Smooth muscle cell (in vitro differentiated cells): ENCODE results near the gene SF3A2. TPM values are rescaled to one million over a fixed set of nuclear protein-coding genes. Genes with fewer than 3 reads are reported as not detected.
A peak's percentile ranks its signal among the peaks of the same experiment; 100 is the strongest.

Experiments
- DNase-seq: peaks from one replicate; lab custom pipeline; 2025; ENCODE audit not compliant: unreplicated experiment; lab: John Stamatoyannopoulos, UW
- H2AFZ ChIP-seq: fragments of 200-600 bp; sonication (generic); 2 replicates; pipeline ENCODE4 v1.6.0; 2016; ENCODE audit warnings: antibody characterized with exemption, low read depth, mild to moderate bottlenecking
- H3F3A ChIP-seq: fragments of 200-600 bp; sonication (generic); 2 replicates; pipeline ENCODE4 v1.6.0; 2017; ENCODE audit warnings: antibody characterized with exemption, low read depth
- H3K27ac ChIP-seq: fragments of 200-600 bp; sonication (generic); 2 replicates; pipeline ENCODE4 v1.5.1; 2016; ENCODE audit warnings: low read depth, mild to moderate bottlenecking
- H3K27me3 ChIP-seq: fragments of 200-600 bp; sonication (generic); 2 replicates; pipeline ENCODE4 v1.6.1; 2016; ENCODE audit warnings: low read depth, mild to moderate bottlenecking
- H3K36me3 ChIP-seq: fragments of 200-600 bp; sonication (generic); 2 replicates; pipeline ENCODE4 v1.5.1; 2016; ENCODE audit warnings: low read depth
- H3K4me1 ChIP-seq: fragments of 200-600 bp; sonication (generic); 2 replicates; pipeline ENCODE4 v1.5.1; 2016; ENCODE audit warnings: low read depth
- H3K4me2 ChIP-seq: fragments of 200-600 bp; sonication (generic); 2 replicates; pipeline ENCODE4 v1.6.0; 2016; ENCODE audit warnings: mild to moderate bottlenecking
- H3K4me3 ChIP-seq: fragments of 200-600 bp; sonication (generic); 2 replicates; pipeline ENCODE4 v1.5.1; 2016; ENCODE audit warnings: mild to moderate bottlenecking
- H3K79me2 ChIP-seq: fragments of 200-600 bp; sonication (generic); 2 replicates; pipeline ENCODE4 v1.6.0; 2016; ENCODE audit warnings: low read depth, mild to moderate bottlenecking
- H3K9ac ChIP-seq: fragments of 200-600 bp; sonication (generic); 2 replicates; pipeline ENCODE4 v1.6.0; 2016; ENCODE audit warnings: low read depth
- H3K9me3 ChIP-seq: fragments of 200-600 bp; sonication (generic); replicated peaks from 2 replicates; pipeline ENCODE4 v1.5.1; 2016; ENCODE audit warnings: low read depth
- H4K20me1 ChIP-seq: fragments of 200-600 bp; sonication (generic); 2 replicates; pipeline ENCODE4 v1.6.0; 2016; ENCODE audit warnings: low read depth
- WGBS: methylation state at CpG from one replicate; pipeline ENCODE4 v1.1.7; 2016; ENCODE audit warnings: low lambda C conversion rate; 5-methylcytosine and 5-hydroxymethylcytosine counted together
- polyA plus RNA-seq: library from polyadenylated mRNA; unstranded; fragments of >200 nt; fragmentation: Nextera tagmentation; extraction: Ambion mirVana; gene quantifications from 2 replicates; pipeline ENCODE4 v1.2.1, GENCODE V29; 2016
- total RNA-seq: library from RNA; depleted of rRNA; stranded (reverse); fragments of >200 nt; gene quantifications from 2 replicates; pipeline ENCODE4 v1.2.3, GENCODE V29; 2014
- TF ChIP-seq, protein P1 (sequence below): fragments of 200-600 bp; sonication (generic); IDR thresholded peaks from 2 replicates; pipeline ENCODE4 v1.5.1; 2017; ENCODE audit warnings: borderline replicate concordance, mild to moderate bottlenecking, antibody characterized with exemption; ENCODE audit not compliant: insufficient read depth, poor library complexity, severe bottlenecking

The SF3A2 gene
- total and polyA plus RNA-seq, 2 experiments from 2014 or later: 28.5 to 63.0 TPM

DNA sequence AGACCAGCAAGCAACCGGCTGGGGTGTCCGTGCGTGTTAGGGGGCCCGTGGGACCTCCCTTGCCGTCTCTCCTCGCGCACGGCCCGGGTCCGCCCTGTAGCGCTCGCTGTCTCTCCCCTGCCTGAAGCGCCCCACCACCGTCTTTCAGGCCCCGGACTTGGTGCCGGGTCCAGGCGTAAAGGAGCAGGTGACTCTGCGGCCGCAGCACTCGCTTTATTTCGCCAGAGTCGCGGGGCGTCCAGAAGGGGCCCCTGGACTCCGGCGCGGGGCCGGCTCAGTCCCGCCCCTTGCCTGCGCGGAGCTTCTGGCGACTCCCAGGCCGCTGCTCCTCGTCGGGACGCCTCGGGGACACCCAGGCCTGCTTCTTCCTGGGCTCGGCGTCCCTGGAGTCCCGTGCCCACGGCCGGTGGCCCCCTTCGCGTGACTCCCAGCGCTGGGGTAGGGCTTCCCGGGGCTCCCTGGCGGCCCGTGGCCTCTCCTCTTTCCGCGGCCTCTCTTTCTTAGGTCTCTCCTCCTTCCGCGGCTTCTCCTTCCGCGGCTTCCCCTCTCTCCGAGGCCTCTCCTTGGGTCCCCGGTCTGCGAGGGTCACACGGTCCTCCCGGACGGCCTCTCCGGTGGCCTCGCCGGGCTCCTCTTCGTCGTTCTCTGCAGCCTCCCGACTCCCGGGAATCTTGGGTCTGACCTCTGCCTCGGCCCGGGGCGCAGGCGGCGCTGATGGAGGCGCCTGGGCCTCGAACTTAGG lies 15.6 kb downstream of the SF3A2 start:
- Histone ChIP-seq H3K9me3 (no peaks in the 10 kb centered on the region), H3K79me2 (no peaks in the 10 kb centered on the region), H3F3A (no peaks in the 10 kb centered on the region), H3K27ac (no peak overlapping the region), H4K20me1 (peaks cover 31% of the 10 kb centered on the region), H3K9ac (no peak overlapping the region), H3K4me3 (no peak overlapping the region), H3K27me3 (peaks cover 22% of the 10 kb centered on the region), H3K4me2 (no peak overlapping the region), H3K4me1 (peaks cover 7% of the 10 kb centered on the region), H3K36me3 (no peaks in the 10 kb centered on the region), H2AFZ (no peak overlapping the region)
- WGBS: 92% methylated on average over 68 of the region's 74 CpGs
- DNase-seq: no peak
- TF ChIP-seq, protein P1, sequence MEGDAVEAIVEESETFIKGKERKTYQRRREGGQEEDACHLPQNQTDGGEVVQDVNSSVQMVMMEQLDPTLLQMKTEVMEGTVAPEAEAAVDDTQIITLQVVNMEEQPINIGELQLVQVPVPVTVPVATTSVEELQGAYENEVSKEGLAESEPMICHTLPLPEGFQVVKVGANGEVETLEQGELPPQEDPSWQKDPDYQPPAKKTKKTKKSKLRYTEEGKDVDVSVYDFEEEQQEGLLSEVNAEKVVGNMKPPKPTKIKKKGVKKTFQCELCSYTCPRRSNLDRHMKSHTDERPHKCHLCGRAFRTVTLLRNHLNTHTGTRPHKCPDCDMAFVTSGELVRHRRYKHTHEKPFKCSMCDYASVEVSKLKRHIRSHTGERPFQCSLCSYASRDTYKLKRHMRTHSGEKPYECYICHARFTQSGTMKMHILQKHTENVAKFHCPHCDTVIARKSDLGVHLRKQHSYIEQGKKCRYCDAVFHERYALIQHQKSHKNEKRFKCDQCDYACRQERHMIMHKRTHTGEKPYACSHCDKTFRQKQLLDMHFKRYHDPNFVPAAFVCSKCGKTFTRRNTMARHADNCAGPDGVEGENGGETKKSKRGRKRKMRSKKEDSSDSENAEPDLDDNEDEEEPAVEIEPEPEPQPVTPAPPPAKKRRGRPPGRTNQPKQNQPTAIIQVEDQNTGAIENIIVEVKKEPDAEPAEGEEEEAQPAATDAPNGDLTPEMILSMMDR: no peak

DNA sequence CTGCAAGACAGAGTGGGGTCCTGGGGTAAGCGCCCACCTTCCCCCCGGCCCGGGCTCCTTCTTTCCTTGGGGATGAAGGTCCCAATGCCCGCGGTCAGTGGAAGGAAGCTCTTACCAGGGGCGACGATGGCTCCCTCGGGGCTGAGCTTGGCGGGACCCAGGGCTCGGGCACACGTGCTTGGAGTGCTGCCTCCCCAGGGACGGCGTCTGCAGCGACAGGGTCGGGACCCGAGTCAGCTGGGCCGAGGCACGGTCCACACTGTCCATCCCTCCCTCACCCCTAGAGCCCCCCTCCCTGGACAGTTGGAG lies 16.1 kb downstream of the SF3A2 start:
- no peaks in the 10 kb centered on the region for H3F3A ChIP-seq
- no peaks in the 10 kb centered on the region for H3K36me3 ChIP-seq
- peaks cover 7% of the 10 kb centered on the region for H3K4me1 ChIP-seq
- H3K4me2 ChIP-seq: peak overlapping the region; percentile 73
- H2AFZ ChIP-seq: no peak overlapping the region
- no peak for DNase-seq
- H4K20me1 ChIP-seq: peaks cover 26% of the 10 kb centered on the region
- H3K9me3 ChIP-seq: no peaks in the 10 kb centered on the region
- H3K27ac ChIP-seq: no peak overlapping the region
- no peak overlapping the region for H3K9ac ChIP-seq
- 64% methylated on average over 16 of the region's 18 CpGs for WGBS
- H3K27me3 ChIP-seq: peaks cover 22% of the 10 kb centered on the region
- H3K4me3 ChIP-seq: no peak overlapping the region
- TF ChIP-seq, protein P1: no peak
- no peaks in the 10 kb centered on the region for H3K79me2 ChIP-seq

DNA sequence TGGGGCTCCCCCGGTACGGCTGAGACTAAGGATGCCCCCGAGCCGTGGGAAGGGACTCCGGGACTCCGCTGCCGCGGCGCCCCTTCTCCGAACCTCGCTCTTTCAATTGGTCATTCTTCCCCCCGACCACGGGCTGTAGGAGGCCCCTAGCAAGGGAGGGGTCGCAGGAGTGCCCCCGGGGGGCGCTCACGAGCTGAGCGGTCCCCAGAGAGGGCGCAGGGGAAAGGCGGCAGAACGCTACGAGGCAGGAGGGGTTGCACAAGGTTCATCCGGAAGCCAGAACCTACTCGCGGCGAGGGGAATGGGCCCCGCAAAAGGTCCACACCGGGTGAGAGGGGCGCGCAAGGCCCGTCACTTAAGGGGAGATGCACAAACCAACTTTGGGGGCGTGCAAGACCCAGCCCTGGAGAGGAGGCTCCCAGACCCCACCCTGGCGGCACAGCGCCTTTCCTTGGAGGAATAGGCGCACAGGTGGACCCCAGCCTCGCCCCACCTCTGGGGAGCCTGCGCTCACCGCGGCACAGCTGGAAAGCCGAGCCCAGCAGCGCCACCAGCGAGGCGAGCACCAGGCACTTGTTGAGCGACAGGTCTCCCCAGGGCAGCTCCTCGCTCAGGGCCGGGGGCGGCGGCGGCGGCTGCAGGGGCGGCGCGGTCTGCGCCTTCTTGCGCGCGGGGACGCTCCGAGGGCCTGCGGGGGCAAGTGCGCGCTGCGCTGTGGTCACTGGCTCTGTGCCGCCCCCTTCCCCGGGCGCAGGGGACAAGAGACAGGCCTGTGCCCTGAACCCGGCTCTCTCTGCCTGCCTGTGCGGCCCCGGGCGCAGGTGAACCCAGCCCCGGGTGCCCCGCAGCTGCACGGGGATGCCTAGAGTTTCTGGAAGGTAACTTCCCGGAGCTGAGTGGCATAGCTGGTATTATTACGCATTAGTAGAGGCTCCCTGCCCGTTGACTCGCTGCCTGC lies 16.8 kb downstream of the SF3A2 start:
- Histone ChIP-seq H3K9ac (no peak overlapping the region), H2AFZ (no peak overlapping the region), H3K79me2 (no peaks in the 10 kb centered on the region), H4K20me1 (peaks cover 23% of the 10 kb centered on the region), H3F3A (no peaks in the 10 kb centered on the region), H3K27me3 (peaks cover 22% of the 10 kb centered on the region), H3K36me3 (no peaks in the 10 kb centered on the region), H3K9me3 (no peaks in the 10 kb centered on the region), H3K4me2 (peak overlapping the region; percentile 73), H3K27ac (no peak overlapping the region), H3K4me3 (peak overlapping the region; percentile 13), H3K4me1 (peaks cover 7% of the 10 kb centered on the region)
- WGBS: 6% methylated on average over 55 of the region's 77 CpGs
- TF ChIP-seq, protein P1: no peak
- no peak for DNase-seq
